Measurements from ENCODE around the gene ARID1B. TPM values are rescaled to one million over a fixed set of nuclear protein-coding genes. Genes with fewer than 3 reads are reported as not detected.

ARID1B gene
- total RNA-seq, 1 experiment from 2014 or later: 24.2 TPM

DNA sequence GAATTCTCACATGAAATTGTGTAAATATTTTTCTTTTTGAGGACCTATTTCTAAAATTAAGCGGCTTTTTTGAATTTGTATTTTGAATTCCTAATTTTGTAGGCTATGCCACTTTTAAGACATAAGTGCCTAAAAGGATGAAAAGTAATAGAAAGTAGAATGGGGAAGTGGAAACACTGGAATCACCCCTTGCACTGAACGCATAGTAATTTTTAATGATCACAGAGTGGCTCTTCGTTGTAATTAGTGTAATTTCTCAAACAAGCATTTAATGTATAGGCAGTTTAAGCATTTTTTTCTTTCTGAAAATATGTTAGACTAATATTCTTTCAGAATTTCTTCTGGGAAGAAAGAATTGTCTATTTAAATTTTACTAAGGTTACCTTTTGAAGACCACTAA lies 73.2 kb downstream of the ARID1B start:
- peaks cover 3% of the 10 kb centered on the region; the same call in 1 of the 2 replicates for H4K20me1 ChIP-seq (ENCODE audit: low read length)
- H3K36me3 ChIP-seq (ENCODE audit: low read depth, low read length): no peaks in the 10 kb centered on the region
- no peak for DNase-seq
- CTCF ChIA-PET: no interaction called here
- no peak overlapping the region for H3K4me3 ChIP-seq (ENCODE audit: low read length)
- intact Hi-C loops (cut with micrococcal nuclease): no loop called here
- H3K27ac ChIP-seq (ENCODE audit: low read length): no peak overlapping the region
- no peaks in the 10 kb centered on the region for H3F3A ChIP-seq (ENCODE audit: low read length, unreplicated experiment)
- H3K9me2 ChIP-seq (replicated peaks; ENCODE audit: low read length): no peaks in the 10 kb centered on the region
- BruUV-seq (replicated peaks): no TSS peak
- H3K4me1 ChIP-seq (ENCODE audit: insufficient read depth, low read length): 0 out of 2 replicates have a peak, but pooled peaks cover 5% of the 10 kb centered on the region
- H3K9ac ChIP-seq (ENCODE audit: low read length): no peak overlapping the region
- POLR2A ChIA-PET (ENCODE audit: unreplicated experiment): no interaction called here
- H3K79me2 ChIP-seq (ENCODE audit: low read length): peaks cover 98% of the 10 kb centered on the region
- no peak overlapping the region for H2AFZ ChIP-seq (ENCODE audit: low read length)
- no peaks in the 10 kb centered on the region for H3K27me3 ChIP-seq (ENCODE audit: low read length)
- no peak for TF ChIP-seq EZH2phosphoT487 (IDR thresholded peaks at IDR 0.05; ENCODE audit: borderline replicate concordance, low read length)
- TF ChIP-seq, protein P1, sequence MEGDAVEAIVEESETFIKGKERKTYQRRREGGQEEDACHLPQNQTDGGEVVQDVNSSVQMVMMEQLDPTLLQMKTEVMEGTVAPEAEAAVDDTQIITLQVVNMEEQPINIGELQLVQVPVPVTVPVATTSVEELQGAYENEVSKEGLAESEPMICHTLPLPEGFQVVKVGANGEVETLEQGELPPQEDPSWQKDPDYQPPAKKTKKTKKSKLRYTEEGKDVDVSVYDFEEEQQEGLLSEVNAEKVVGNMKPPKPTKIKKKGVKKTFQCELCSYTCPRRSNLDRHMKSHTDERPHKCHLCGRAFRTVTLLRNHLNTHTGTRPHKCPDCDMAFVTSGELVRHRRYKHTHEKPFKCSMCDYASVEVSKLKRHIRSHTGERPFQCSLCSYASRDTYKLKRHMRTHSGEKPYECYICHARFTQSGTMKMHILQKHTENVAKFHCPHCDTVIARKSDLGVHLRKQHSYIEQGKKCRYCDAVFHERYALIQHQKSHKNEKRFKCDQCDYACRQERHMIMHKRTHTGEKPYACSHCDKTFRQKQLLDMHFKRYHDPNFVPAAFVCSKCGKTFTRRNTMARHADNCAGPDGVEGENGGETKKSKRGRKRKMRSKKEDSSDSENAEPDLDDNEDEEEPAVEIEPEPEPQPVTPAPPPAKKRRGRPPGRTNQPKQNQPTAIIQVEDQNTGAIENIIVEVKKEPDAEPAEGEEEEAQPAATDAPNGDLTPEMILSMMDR (conservative IDR thresholded peaks at IDR 0.05; ENCODE audit: low read depth, low read length): no peak
- no peak overlapping the region for H3K4me2 ChIP-seq (ENCODE audit: low read length)
- ATAC-seq: no peak
- H3K9me3 ChIP-seq (ENCODE audit: low read length): no peaks in the 10 kb centered on the region

DNA sequence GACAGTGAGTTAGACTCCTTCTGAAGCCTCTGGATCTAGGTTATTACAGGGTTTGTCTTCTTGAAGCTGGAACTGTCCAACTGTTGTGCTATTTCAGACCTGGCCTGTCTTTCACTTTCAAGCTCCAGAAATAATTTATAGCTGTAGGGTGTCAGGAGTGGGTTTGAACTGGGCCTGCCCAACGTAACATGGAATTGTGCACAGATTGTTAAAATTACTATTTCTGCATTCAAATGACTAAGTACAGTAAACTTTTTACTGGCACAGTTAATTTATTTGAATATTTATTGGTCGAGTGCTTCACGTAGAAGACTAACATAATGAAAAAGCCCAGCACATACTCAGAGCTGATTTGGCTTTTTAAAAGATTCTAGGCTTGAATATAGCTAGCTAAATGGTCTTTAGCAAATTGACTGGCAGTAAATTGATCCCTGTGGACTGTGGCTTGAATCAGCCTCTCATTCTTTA lies 74.3 kb downstream of the ARID1B start:
- ChIA-PET CTCF (interaction anchor here (0.6 kb wide), 1 partner anchor 166 kb away, joined by 3 read pairs; no protein-coding TSS in a partner anchor), POLR2A (ENCODE audit: unreplicated experiment) (no interaction called here)
- ATAC-seq: peak; percentile 74
- no peaks in the 10 kb centered on the region for H3F3A ChIP-seq (ENCODE audit: low read length, unreplicated experiment)
- H3K9me2 ChIP-seq (replicated peaks; ENCODE audit: low read length): no peaks in the 10 kb centered on the region
- intact Hi-C loops (cut with micrococcal nuclease): no loop called here
- peaks cover 100% of the 10 kb centered on the region for H3K79me2 ChIP-seq (ENCODE audit: low read length)
- BruUV-seq (replicated peaks): no TSS peak
- no peak overlapping the region for H3K4me3 ChIP-seq (ENCODE audit: low read length)
- 0 out of 2 replicates have a peak, but pooled peaks cover 5% of the 10 kb centered on the region for H3K4me1 ChIP-seq (ENCODE audit: insufficient read depth, low read length)
- H3K27ac ChIP-seq (ENCODE audit: low read length): no peak overlapping the region
- no peak overlapping the region for H2AFZ ChIP-seq (ENCODE audit: low read length)
- no peaks in the 10 kb centered on the region for H3K9me3 ChIP-seq (ENCODE audit: low read length)
- no peak overlapping the region for H3K9ac ChIP-seq (ENCODE audit: low read length)
- TF ChIP-seq, protein P1 (conservative IDR thresholded peaks at IDR 0.05; ENCODE audit: low read depth, low read length): no peak
- H3K4me2 ChIP-seq (ENCODE audit: low read length): no peak overlapping the region
- DNase-seq: no peak
- H3K36me3 ChIP-seq (ENCODE audit: low read depth, low read length): no peaks in the 10 kb centered on the region
- H3K27me3 ChIP-seq (ENCODE audit: low read length): no peaks in the 10 kb centered on the region
- H4K20me1 ChIP-seq (ENCODE audit: low read length): peaks cover 3% of the 10 kb centered on the region; the same call in 1 of the 2 replicates

DNA sequence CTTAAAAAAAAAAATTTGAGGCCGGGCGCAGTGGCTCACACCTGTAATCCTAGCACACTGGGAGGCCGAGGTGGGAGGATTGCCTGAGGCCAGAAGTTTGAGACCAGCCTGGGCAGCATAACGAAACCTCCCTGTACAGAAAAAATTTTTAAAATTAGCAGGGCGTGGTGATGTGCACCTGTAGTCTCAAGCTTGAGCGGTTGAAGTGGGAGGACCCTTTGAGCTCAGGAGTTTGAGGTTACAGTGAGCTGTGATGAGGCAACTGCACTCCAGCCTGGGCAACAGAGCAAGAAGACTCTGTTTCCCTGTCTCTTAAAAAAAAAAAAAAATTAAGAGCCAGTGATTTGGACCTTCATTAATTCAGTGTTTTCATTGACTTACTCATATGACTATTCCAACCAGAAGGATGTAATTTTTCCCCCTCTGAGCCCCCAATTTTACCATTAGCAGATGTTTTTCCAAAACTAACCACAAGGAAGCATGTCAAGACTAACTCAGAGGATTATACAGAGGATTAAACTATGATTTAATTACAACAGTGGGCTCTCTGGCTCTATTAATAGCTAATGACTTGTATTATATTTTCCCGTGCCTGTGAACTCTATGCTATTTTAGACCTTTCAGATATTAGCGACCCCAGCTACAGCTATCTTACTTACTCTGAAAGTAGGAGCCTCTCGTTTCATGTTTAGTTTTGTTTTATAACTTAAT lies 75.1 kb downstream of the ARID1B start:
- H3K9me3 ChIP-seq (ENCODE audit: low read length): no peaks in the 10 kb centered on the region
- no peak overlapping the region for H3K27ac ChIP-seq (ENCODE audit: low read length)
- no peaks in the 10 kb centered on the region for H3K27me3 ChIP-seq (ENCODE audit: low read length)
- no peak overlapping the region for H3K9ac ChIP-seq (ENCODE audit: low read length)
- H3K4me2 ChIP-seq (ENCODE audit: low read length): no peak overlapping the region
- no peaks in the 10 kb centered on the region for H3K9me2 ChIP-seq (replicated peaks; ENCODE audit: low read length)
- peaks cover 100% of the 10 kb centered on the region for H3K79me2 ChIP-seq (ENCODE audit: low read length)
- peaks cover 3% of the 10 kb centered on the region; the same call in 1 of the 2 replicates for H4K20me1 ChIP-seq (ENCODE audit: low read length)
- H3K36me3 ChIP-seq (ENCODE audit: low read depth, low read length): no peaks in the 10 kb centered on the region
- 0 out of 2 replicates have a peak, but pooled peaks cover 5% of the 10 kb centered on the region for H3K4me1 ChIP-seq (ENCODE audit: insufficient read depth, low read length)
- H3F3A ChIP-seq (ENCODE audit: low read length, unreplicated experiment): no peaks in the 10 kb centered on the region
- ChIA-PET POLR2A (ENCODE audit: unreplicated experiment) (no interaction called here), CTCF (interaction anchor here (0.6 kb wide), 1 partner anchor 21 kb away, joined by 3 read pairs; no protein-coding TSS in a partner anchor)
- DNase-seq: no peak
- no peak for TF ChIP-seq EZH2phosphoT487 (IDR thresholded peaks at IDR 0.05; ENCODE audit: borderline replicate concordance, low read length)
- BruUV-seq (replicated peaks): no TSS peak
- H3K4me3 ChIP-seq (ENCODE audit: low read length): no peak overlapping the region
- H2AFZ ChIP-seq (ENCODE audit: low read length): no peak overlapping the region
- intact Hi-C loops (cut with micrococcal nuclease): no loop called here
- no peak for ATAC-seq
